Motor neuron (in vitro differentiated cells): ENCODE data around the gene RASD2. TPM values are rescaled to one million over a fixed set of nuclear protein-coding genes. Genes with fewer than 3 reads are reported as not detected.

ENCODE experiments used
- ATAC-seq, 8 experiments: fragments of 200-7000 bp; cut with Tn5 transposase; replicated peaks in 6 of 8; 2 replicates each; pipeline ENCODE4 v1.8.0; 2021; ENCODE audit warnings: mild to moderate bottlenecking in 8 of 8, moderate library complexity in 8 of 8
- H3K27ac ChIP-seq, 2 donors: fragments of 250-450 bp; sonication (Bioruptor Pico); 2 replicates each; pipeline ENCODE4 v1.9.0; 2021; ENCODE audit warnings: antibody characterized with exemption in 2 of 2, mild to moderate bottlenecking in 2 of 2, moderate library complexity in 1 of 2
- H3K4me1 ChIP-seq, 2 donors: fragments of 250-450 bp; sonication (Bioruptor Pico); replicated peaks in 1 of 2; 2 replicates each; pipeline ENCODE4 v1.6.1; 2021; ENCODE audit warnings: antibody characterized with exemption in 2 of 2, mild to moderate bottlenecking in 2 of 2, moderate library complexity in 1 of 2
- H3K4me3 ChIP-seq, 5 donors: fragments of 250-450 bp; sonication (Bioruptor Pico); 2 replicates each; pipeline ENCODE4 v1.9.0; 2021; ENCODE audit warnings: antibody characterized with exemption in 5 of 5, mild to moderate bottlenecking in 5 of 5, moderate library complexity in 4 of 5
- WGBS, 10 experiments: fragments of 450-650 bp; shearing (Covaris generic); methylation state at CpG; one replicate each; pipeline ENCODE4 v1.0.0; 2022; 5-methylcytosine and 5-hydroxymethylcytosine counted together
- in situ Hi-C, 9 experiments: fragments of 400-800 bp; cut with MboI; loops; one replicate each; pipeline ENCODE4 v1.15.0; 2021; ENCODE audit warnings: low sequenced_read_pairs in 9 of 9, low pct_unique_long_range_greater_than_20kb in 2 of 9; ENCODE audit not compliant: unreplicated experiment in 9 of 9
- total RNA-seq, 8 experiments: library from RNA; unstranded; fragments of 300-600 nt; gene quantifications; 2 replicates each; pipeline versions ENCODE4 v1.2.3 to v1.2.4, GENCODE V29; 2022

Gene RASD2
- total RNA-seq, 8 experiments from 2014 or later: 0.15 to 14.5 (median 0.75) TPM

GRCh38 chr22:35575116-35575748, 34.6 kb downstream of the RASD2 start:
- ATAC-seq: peak in 6 of 8 experiments; percentile 27 to 78 (median 34)
- Histone ChIP-seq H3K4me3 (no peak overlapping the region), H3K27ac (no peak overlapping the region), H3K4me1 (peaks cover 0 to 10% of the 10 kb centered on the region in 2 donors)
- 45 to 100% (median 87%) methylated on average over 3 to 6 of the region's 15 CpGs; no CpG with 5 or more reads in 7 of the 10 experiments for WGBS, 10 experiments
- in situ Hi-C loops: loop anchor here in 4 of 9 experiments (25.0 kb wide), 1 partner anchor 138 kb away; no protein-coding TSS in a partner anchor

- no peak for ATAC-seq
- in situ Hi-C loops: loop anchor here in 4 of 9 experiments (25.0 kb wide), 1 partner anchor 139 kb away; no protein-coding TSS in a partner anchor
- H3K27ac ChIP-seq: no peak overlapping the region
- WGBS, 10 experiments: 70 to 100% (median 83%) methylated on average over 1 to 2 of the region's 8 CpGs; no CpG with 5 or more reads in 5 of the 10 experiments
- H3K4me3 ChIP-seq: no peak overlapping the region
- peaks cover 0 to 7% of the 10 kb centered on the region in 2 donors for H3K4me1 ChIP-seq
Measured at GRCh38 chr22:35576671-35577070, 36.0 kb downstream of the RASD2 start.

- Histone ChIP-seq H3K4me3 (no peak overlapping the region), H3K27ac (no peak overlapping the region), H3K4me1 (peaks cover 0 to 7% of the 10 kb centered on the region in 2 donors)
- ATAC-seq: no peak
- in situ Hi-C loops: loop anchor here in 4 of 9 experiments (25.0 kb wide), 1 partner anchor 141 kb away; no protein-coding TSS in a partner anchor
- 58 to 92% (median 81%) methylated on average over 1 to 2 of the region's 2 CpGs; no CpG with 5 or more reads in 2 of the 10 experiments for WGBS, 10 experiments
Measured at GRCh38 chr22:35577799-35578659, 37.4 kb downstream of the RASD2 start.

GRCh38 chr22:35578836-35579575, 38.4 kb downstream of the RASD2 start:
- Histone ChIP-seq H3K4me1 (peaks cover 0 to 5% of the 10 kb centered on the region in 2 donors), H3K4me3 (no peak overlapping the region), H3K27ac (no peak overlapping the region)
- no peak for ATAC-seq
- in situ Hi-C loops: loop anchor here in 4 of 9 experiments (25.0 kb wide), 1 partner anchor 142 kb away; no protein-coding TSS in a partner anchor
- WGBS, 10 experiments: 70 to 95% (median 84%) methylated on average over 1 to 11 of the region's 19 CpGs; no CpG with 5 or more reads in 3 of the 10 experiments

- WGBS, 10 experiments: 0 to 90% (median 70%) methylated on average over 1 to 7 of the region's 10 CpGs; no CpG with 5 or more reads in 3 of the 10 experiments
- no peak overlapping the region for H3K4me3 ChIP-seq
- in situ Hi-C loops: loop anchor here (5.0 to 25.0 kb wide), 4 partner anchors 143 to 226 kb away; no protein-coding TSS in a partner anchor
- H3K4me1 ChIP-seq: peaks cover 0 to 5% of the 10 kb centered on the region in 2 donors
- no peak for ATAC-seq
- no peak overlapping the region for H3K27ac ChIP-seq
Measured at GRCh38 chr22:35580351-35581022, 39.9 kb downstream of the RASD2 start.

- in situ Hi-C loops: loop anchor here (5.0 to 25.0 kb wide), 4 partner anchors 144 to 226 kb away; no protein-coding TSS in a partner anchor
- no peak for ATAC-seq
- Histone ChIP-seq H3K4me1 (peaks cover 0 to 5% of the 10 kb centered on the region in 2 donors), H3K27ac (no peak overlapping the region), H3K4me3 (no peak overlapping the region)
- WGBS, 10 experiments: 38 to 100% (median 78%) methylated on average over 2 to 5 of the region's 5 CpGs
Measured at GRCh38 chr22:35581023-35581413, 40.4 kb downstream of the RASD2 start.

GRCh38 chr22:35582218-35582860, 41.7 kb downstream of the RASD2 start:
- WGBS, 10 experiments: 50 to 89% (median 72%) methylated on average over 1 to 7 of the region's 11 CpGs
- in situ Hi-C loops: loop anchor here (5.0 to 25.0 kb wide), 4 partner anchors 145 to 228 kb away; no protein-coding TSS in a partner anchor
- ATAC-seq: peak in 1 of 8 experiments; percentile 2
- no peak overlapping the region for H3K4me3 ChIP-seq
- H3K4me1 ChIP-seq: peaks cover 0 to 5% of the 10 kb centered on the region in 2 donors
- H3K27ac ChIP-seq: no peak overlapping the region

- Histone ChIP-seq H3K27ac (no peak overlapping the region), H3K4me3 (no peak overlapping the region), H3K4me1 (peaks cover 0 to 5% of the 10 kb centered on the region in 2 donors)
- in situ Hi-C loops: loop anchor here (5.0 to 25.0 kb wide), 4 partner anchors 146 to 228 kb away; no protein-coding TSS in a partner anchor
- WGBS, 10 experiments: 0 to 57% (median 35%) methylated on average over 1 to 5 of the region's 13 CpGs; no CpG with 5 or more reads in 4 of the 10 experiments
- peak; percentile 78 to 95 (median 89) for ATAC-seq
Measured at GRCh38 chr22:35582861-35583670, 42.4 kb downstream of the RASD2 start.

- no peak overlapping the region for H3K4me3 ChIP-seq
- no peak overlapping the region for H3K27ac ChIP-seq
- in situ Hi-C loops: loop anchor here (10.0 to 25.0 kb wide), 3 partner anchors 149 to 232 kb away; no protein-coding TSS in a partner anchor
- ATAC-seq: no peak
- H3K4me1 ChIP-seq: peaks cover 0 to 7% of the 10 kb centered on the region in 2 donors
Measured at GRCh38 chr22:35586771-35587170, 46.1 kb downstream of the RASD2 start.

- peak in 3 of 8 experiments; percentile 27 to 66 (median 28) for ATAC-seq
- Histone ChIP-seq H3K4me3 (no peak overlapping the region), H3K27ac (no peak overlapping the region), H3K4me1 (peaks cover 0 to 7% of the 10 kb centered on the region in 2 donors)
- in situ Hi-C loops: loop anchor here (10.0 to 25.0 kb wide), 3 partner anchors 150 to 233 kb away; no protein-coding TSS in a partner anchor
- WGBS, 10 experiments: 0 to 100% (median 90%) methylated on average over 1 to 2 of the region's 6 CpGs; no CpG with 5 or more reads in 6 of the 10 experiments
Measured at GRCh38 chr22:35587447-35587870, 46.8 kb downstream of the RASD2 start.

GRCh38 chr22:35587896-35588295, 47.3 kb downstream of the RASD2 start:
- no peak overlapping the region for H3K27ac ChIP-seq
- WGBS, 10 experiments: 60 to 90% (median 80%) methylated on average over 1 to 3 of the region's 5 CpGs; no CpG with 5 or more reads in 5 of the 10 experiments
- ATAC-seq: no peak
- H3K4me3 ChIP-seq: no peak overlapping the region
- in situ Hi-C loops: loop anchor here (10.0 to 25.0 kb wide), 3 partner anchors 151 to 233 kb away; no protein-coding TSS in a partner anchor
- H3K4me1 ChIP-seq: peaks cover 0 to 9% of the 10 kb centered on the region in 2 donors
